WTC11 (cell line): ENCODE measurements around the gene PFKP.

ENCODE experiments used
- JUN ChIP-seq: sonication (generic); formaldehyde crosslinking; IDR thresholded peaks from 2 replicates; pipeline ENCODE4 v1.8.0; 2023; ENCODE audit warnings: mild to moderate bottlenecking, missing genetic modification reagents
- MYBL2 ChIP-seq: sonication (generic); formaldehyde crosslinking; IDR thresholded peaks from 2 replicates; pipeline ENCODE4 v1.8.1; 2023; ENCODE audit warnings: mild to moderate bottlenecking, moderate library complexity, missing genetic modification reagents
- NR2C2 ChIP-seq: sonication (generic); formaldehyde crosslinking; IDR thresholded peaks from 2 replicates; pipeline ENCODE4 v1.8.0; 2022; ENCODE audit warnings: mild to moderate bottlenecking, missing genetic modification reagents
- SP1 ChIP-seq: sonication (generic); formaldehyde crosslinking; conservative IDR thresholded peaks from 2 replicates; pipeline ENCODE4 v1.8.1; 2022; ENCODE audit warnings: missing genetic modification reagents
- TEAD1 ChIP-seq: sonication (generic); formaldehyde crosslinking; IDR thresholded peaks from 2 replicates; pipeline ENCODE4 v1.8.0; 2022; ENCODE audit warnings: mild to moderate bottlenecking, missing genetic modification reagents
- ZBTB21 ChIP-seq: sonication (generic); formaldehyde crosslinking; IDR thresholded peaks from 2 replicates; pipeline ENCODE4 v1.8.1; 2023; ENCODE audit warnings: mild to moderate bottlenecking, missing genetic modification reagents, borderline replicate concordance
- TF ChIP-seq, protein P1 (sequence below): sonication (generic); formaldehyde crosslinking; IDR thresholded peaks from 2 replicates; pipeline ENCODE4 v1.8.1; 2023; ENCODE audit warnings: mild to moderate bottlenecking, missing genetic modification reagents, moderate library complexity
- TF ChIP-seq, protein P2 (sequence below): sonication (generic); formaldehyde crosslinking; conservative IDR thresholded peaks from 2 replicates; pipeline ENCODE4 v1.8.1; 2022; ENCODE audit warnings: mild to moderate bottlenecking, missing genetic modification reagents
- TF ChIP-seq, protein P3 (sequence below): fragments of 200-600 bp; IDR thresholded peaks from 2 replicates; pipeline ENCODE4 v1.8.0; 2022; ENCODE audit warnings: antibody characterized with exemption
- TF ChIP-seq, protein P4 (sequence below): sonication (generic); formaldehyde crosslinking; IDR thresholded peaks from 2 replicates; pipeline ENCODE4 v1.8.1; 2023; ENCODE audit warnings: mild to moderate bottlenecking, missing genetic modification reagents

DNA sequence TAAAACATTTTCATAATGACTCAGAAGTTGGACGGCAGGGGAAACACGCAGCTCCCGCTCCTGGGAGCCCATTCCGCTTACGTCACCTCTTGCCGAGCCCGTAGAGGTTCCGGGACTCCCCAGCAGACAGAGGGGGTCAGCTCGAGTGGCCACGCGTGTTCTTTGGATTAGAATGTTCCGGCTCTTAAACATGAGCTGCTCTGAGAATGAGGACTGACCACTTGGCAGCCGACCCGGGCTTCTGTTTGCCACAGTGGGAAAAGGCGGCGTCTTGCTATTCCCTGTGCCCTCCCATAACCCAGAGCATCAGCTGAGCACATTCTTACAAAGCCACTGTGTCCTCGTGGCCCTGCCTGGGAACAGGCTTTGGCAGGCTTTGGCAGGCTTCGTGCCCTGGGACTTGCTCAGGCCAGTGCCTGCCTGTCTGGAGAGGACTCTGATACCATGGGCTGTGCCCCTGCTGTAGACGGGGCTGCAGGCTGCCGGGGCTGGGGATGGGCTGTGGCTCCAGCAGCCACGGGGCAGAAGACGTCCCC lies 40.1 kb downstream of the PFKP start:
- TF ChIP-seq JUN: no peak
- TF ChIP-seq, protein P1, sequence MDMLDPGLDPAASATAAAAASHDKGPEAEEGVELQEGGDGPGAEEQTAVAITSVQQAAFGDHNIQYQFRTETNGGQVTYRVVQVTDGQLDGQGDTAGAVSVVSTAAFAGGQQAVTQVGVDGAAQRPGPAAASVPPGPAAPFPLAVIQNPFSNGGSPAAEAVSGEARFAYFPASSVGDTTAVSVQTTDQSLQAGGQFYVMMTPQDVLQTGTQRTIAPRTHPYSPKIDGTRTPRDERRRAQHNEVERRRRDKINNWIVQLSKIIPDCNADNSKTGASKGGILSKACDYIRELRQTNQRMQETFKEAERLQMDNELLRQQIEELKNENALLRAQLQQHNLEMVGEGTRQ (CRISPR knock-in tag): no peak
- no peak for TF ChIP-seq TEAD1
- TF ChIP-seq, protein P2, sequence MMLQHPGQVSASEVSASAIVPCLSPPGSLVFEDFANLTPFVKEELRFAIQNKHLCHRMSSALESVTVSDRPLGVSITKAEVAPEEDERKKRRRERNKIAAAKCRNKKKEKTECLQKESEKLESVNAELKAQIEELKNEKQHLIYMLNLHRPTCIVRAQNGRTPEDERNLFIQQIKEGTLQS (CRISPR knock-in tag): no peak
- TF ChIP-seq, protein P3, sequence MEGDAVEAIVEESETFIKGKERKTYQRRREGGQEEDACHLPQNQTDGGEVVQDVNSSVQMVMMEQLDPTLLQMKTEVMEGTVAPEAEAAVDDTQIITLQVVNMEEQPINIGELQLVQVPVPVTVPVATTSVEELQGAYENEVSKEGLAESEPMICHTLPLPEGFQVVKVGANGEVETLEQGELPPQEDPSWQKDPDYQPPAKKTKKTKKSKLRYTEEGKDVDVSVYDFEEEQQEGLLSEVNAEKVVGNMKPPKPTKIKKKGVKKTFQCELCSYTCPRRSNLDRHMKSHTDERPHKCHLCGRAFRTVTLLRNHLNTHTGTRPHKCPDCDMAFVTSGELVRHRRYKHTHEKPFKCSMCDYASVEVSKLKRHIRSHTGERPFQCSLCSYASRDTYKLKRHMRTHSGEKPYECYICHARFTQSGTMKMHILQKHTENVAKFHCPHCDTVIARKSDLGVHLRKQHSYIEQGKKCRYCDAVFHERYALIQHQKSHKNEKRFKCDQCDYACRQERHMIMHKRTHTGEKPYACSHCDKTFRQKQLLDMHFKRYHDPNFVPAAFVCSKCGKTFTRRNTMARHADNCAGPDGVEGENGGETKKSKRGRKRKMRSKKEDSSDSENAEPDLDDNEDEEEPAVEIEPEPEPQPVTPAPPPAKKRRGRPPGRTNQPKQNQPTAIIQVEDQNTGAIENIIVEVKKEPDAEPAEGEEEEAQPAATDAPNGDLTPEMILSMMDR: no peak
- TF ChIP-seq ZBTB21 (CRISPR knock-in tag): no peak
- no peak for TF ChIP-seq SP1
- TF ChIP-seq MYBL2 (CRISPR knock-in tag): no peak
- TF ChIP-seq NR2C2 (CRISPR knock-in tag): no peak
- TF ChIP-seq, protein P4, sequence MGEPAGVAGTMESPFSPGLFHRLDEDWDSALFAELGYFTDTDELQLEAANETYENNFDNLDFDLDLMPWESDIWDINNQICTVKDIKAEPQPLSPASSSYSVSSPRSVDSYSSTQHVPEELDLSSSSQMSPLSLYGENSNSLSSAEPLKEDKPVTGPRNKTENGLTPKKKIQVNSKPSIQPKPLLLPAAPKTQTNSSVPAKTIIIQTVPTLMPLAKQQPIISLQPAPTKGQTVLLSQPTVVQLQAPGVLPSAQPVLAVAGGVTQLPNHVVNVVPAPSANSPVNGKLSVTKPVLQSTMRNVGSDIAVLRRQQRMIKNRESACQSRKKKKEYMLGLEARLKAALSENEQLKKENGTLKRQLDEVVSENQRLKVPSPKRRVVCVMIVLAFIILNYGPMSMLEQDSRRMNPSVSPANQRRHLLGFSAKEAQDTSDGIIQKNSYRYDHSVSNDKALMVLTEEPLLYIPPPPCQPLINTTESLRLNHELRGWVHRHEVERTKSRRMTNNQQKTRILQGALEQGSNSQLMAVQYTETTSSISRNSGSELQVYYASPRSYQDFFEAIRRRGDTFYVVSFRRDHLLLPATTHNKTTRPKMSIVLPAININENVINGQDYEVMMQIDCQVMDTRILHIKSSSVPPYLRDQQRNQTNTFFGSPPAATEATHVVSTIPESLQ (CRISPR knock-in tag): no peak
